Mammary epithelial cell (primary cell): Measurements from ENCODE around the gene CYP17A1.

Experiments
- CTCF ChIP-seq, 2 donors: IDR thresholded peaks in 1 of 2; conservative IDR thresholded peaks in 1 of 2; 2 replicates each; pipeline ENCODE4 v1.5.1; 2011 to 2012; ENCODE audit warnings: inconsistent platforms in 2 of 2, low read length in 2 of 2, mild to moderate bottlenecking in 2 of 2, control low read depth in 1 of 2, low read depth in 1 of 2; ENCODE audit not compliant: insufficient read depth in 1 of 2; ENCODE audit errors: extremely low read depth in 1 of 2
- EZH2 ChIP-seq: IDR thresholded peaks from 2 replicates; pipeline ENCODE4 v1.6.1; 2012; ENCODE audit warnings: low read length, inconsistent platforms, borderline replicate concordance

GRCh38 chr10:102804382-102805055 lies 32.7 kb downstream of the CYP17A1 start:
- TF ChIP-seq CTCF (conservative IDR thresholded peaks at IDR 0.05 in 1 of 2, IDR thresholded peaks at IDR 0.05 in 1 of 2; ENCODE audit: extremely low read depth in 1 of 2, insufficient read depth in 1 of 2, low read depth in 1 of 2, low read length in 2 of 2) (no peak), EZH2 (no peak)
